ENCODE results near the gene MYO18B. TPM values are rescaled to one million over a fixed set of nuclear protein-coding genes. Genes with fewer than 3 reads are reported as not detected.

The MYO18B gene
- total and polyA plus RNA-seq, 2 of the 4 experiments (the other 2 are of a cell fraction) = under 0.01 TPM; not detected in 1

GRCh38 chr22:25783856-25784255 is 41.9 kb downstream of the MYO18B start:
- H2BK20ac ChIP-seq (ENCODE audit: low read depth, low read length) = no peak overlapping the region
- H3K27me3 ChIP-seq (ENCODE audit: control insufficient read depth, insufficient read depth, low read length) = no peaks in the 10 kb centered on the region; the same call in 1 of the 2 replicates
- no peak overlapping the region for H3K23ac ChIP-seq (ENCODE audit: low read depth, low read length)
- no peak overlapping the region for H2AK9ac ChIP-seq (replicated peaks; ENCODE audit: low read depth, low read length, poor library complexity)
- WGBS, 2 experiments (ENCODE audit: extremely low coverage in 2 of 2, insufficient read length in 1 of 2) = 58% methylated on average over 2 of the region's 3 CpGs; no CpG with 5 or more reads in 1 of the 2 experiments
- no peak overlapping the region for H2BK15ac ChIP-seq (ENCODE audit: low read depth, low read length)
- intact Hi-C loops (cut with micrococcal nuclease) = no loop called here
- peaks cover 1% of the 10 kb centered on the region; the same call in 1 of the 2 replicates for H3K9me3 ChIP-seq (ENCODE audit: control insufficient read depth, insufficient read depth, low read length)
- no peak overlapping the region for H3K27ac ChIP-seq (ENCODE audit: insufficient read depth, low read length)
- ATAC-seq (ENCODE audit: low read depth) (no peak), DNase-seq (no peak)
- H2BK5ac ChIP-seq (ENCODE audit: low read depth, low read length, poor library complexity, severe bottlenecking) = no peak overlapping the region
- no peak overlapping the region for H2BK120ac ChIP-seq (ENCODE audit: low read depth, low read length)
- H2AFZ ChIP-seq (replicated peaks; ENCODE audit: low read length, poor library complexity) = no peak overlapping the region
- no peaks in the 10 kb centered on the region for H4K20me1 ChIP-seq (ENCODE audit: insufficient read depth, low read length)
- no peak overlapping the region for H3K18ac ChIP-seq (ENCODE audit: low read depth, low read length)
- no peaks in the 10 kb centered on the region for H3K36me3 ChIP-seq (ENCODE audit: control insufficient read depth, insufficient read depth, low read length)
- H4K91ac ChIP-seq (ENCODE audit: insufficient read depth, low read depth, low read length) = no peak overlapping the region
- TF ChIP-seq BHLHE40 (IDR thresholded peaks at IDR 0.05; ENCODE audit: low read depth, low read length) (no peak), RFX5 (IDR thresholded peaks at IDR 0.05; ENCODE audit: low read depth, low read length) (no peak), FOS (IDR thresholded peaks at IDR 0.05; ENCODE audit: low read depth, low read length) (no peak), MAFK (IDR thresholded peaks at IDR 0.05; ENCODE audit: low read depth, low read length) (no peak), MAZ (IDR thresholded peaks at IDR 0.05; ENCODE audit: borderline replicate concordance, low read depth, low read length) (no peak), RCOR1 (IDR thresholded peaks at IDR 0.05; ENCODE audit: insufficient replicate concordance, low read length) (no peak), NFE2L2 (IDR thresholded peaks at IDR 0.05; ENCODE audit: low read depth, low read length) (no peak), MXI1 (IDR thresholded peaks at IDR 0.05; ENCODE audit: borderline replicate concordance, low read depth, low read length) (no peak), CHD1 (IDR thresholded peaks at IDR 0.05; ENCODE audit: low read depth, low read length) (no peak), POLR2A (IDR thresholded peaks at IDR 0.05; ENCODE audit: low read depth, low read length) (no peak), CTCF (conservative IDR thresholded peaks at IDR 0.05; ENCODE audit: low read depth, low read length) (no peak)
- BruUV-seq (replicated peaks) = no TSS peak
- no peak overlapping the region for H3K56ac ChIP-seq (ENCODE audit: extremely low read depth, insufficient read depth, low read length)
- H3K9ac ChIP-seq (ENCODE audit: low read depth, low read length) = no peak overlapping the region
- no peak overlapping the region for H3K4ac ChIP-seq (ENCODE audit: low read depth, low read length)
- no peak overlapping the region for H3K4me2 ChIP-seq (ENCODE audit: low read depth, low read length)
- in situ Hi-C loops (cut with MboI; ENCODE audit: low sequenced_read_pairs) = no loop called here
- dilution Hi-C loops (cut with HindIII; ENCODE audit: low sequenced_read_pairs, unreplicated experiment) = no loop called here
- no peaks in the 10 kb centered on the region for H3K9me1 ChIP-seq (ENCODE audit: insufficient read depth, low read length)
- H4K5ac ChIP-seq (ENCODE audit: low read depth, low read length) = no peak overlapping the region
- ChIA-PET POLR2A (ENCODE audit: unreplicated experiment) (no interaction called here), CTCF (interaction anchor here (1.5 kb wide), 1 partner anchor 11 kb away, joined by 3 read pairs; no protein-coding TSS in a partner anchor)
- no peaks in the 10 kb centered on the region for H3K4me1 ChIP-seq (ENCODE audit: control insufficient read depth, insufficient read depth, low read length)
- H3K79me1 ChIP-seq (ENCODE audit: low read depth in 1 of 2, low read length in 2 of 2) = no peaks in the 10 kb centered on the region
- H4K8ac ChIP-seq (ENCODE audit: low read depth in 2 of 2, low read length in 2 of 2) = no peak overlapping the region
- no peak overlapping the region for H2AK5ac ChIP-seq (ENCODE audit: low read depth, low read length)
- H3K4me3 ChIP-seq (ENCODE audit: insufficient read depth, low read depth, low read length) = no peak overlapping the region
- H3K14ac ChIP-seq (replicated peaks; ENCODE audit: low read depth, low read length) = no peak overlapping the region
